GM18508 (cell line): ENCODE measurements around the gene FAM216B.
"Not testable (repeated sequence)": the region's sequence is repeated elsewhere in the genome, so short reads cannot be mapped to it uniquely, and the experiment has no call there.

Experiments used
- ATAC-seq: cut with Tn5 transposase; IDR thresholded peaks from one replicate; pipeline ENCODE4 v1.9.1; 2021; ENCODE audit warnings: moderate number of reproducible peaks; ENCODE audit not compliant: insufficient read depth, unreplicated experiment

Gene FAM216B

GRCh38 chr13:42777467-42777866, 3.9 kb upstream of the FAM216B start:
- no peak for ATAC-seq

- ATAC-seq: no peak
These were observed 1.3 kb upstream of the FAM216B start for GRCh38 chr13:42780044-42780443.

GRCh38 chr13:42786715-42787114, 5.3 kb downstream of the FAM216B start:
- no peak for ATAC-seq

- no peak for ATAC-seq
These were observed 7.2 kb downstream of the FAM216B start for GRCh38 chr13:42788601-42789000.

GRCh38 chr13:42792154-42792553, 10.8 kb downstream of the FAM216B start:
- no peak for ATAC-seq

GRCh38 chr13:42794577-42795275, 13.3 kb downstream of the FAM216B start:
- ATAC-seq: no peak

GRCh38 chr13:42795666-42796065, 14.3 kb downstream of the FAM216B start:
- no peak for ATAC-seq

- no peak for ATAC-seq
These were observed 15.5 kb downstream of the FAM216B start for GRCh38 chr13:42796747-42797356.

- ATAC-seq: no peak
These were observed 16.7 kb downstream of the FAM216B start for GRCh38 chr13:42798118-42798517.

- ATAC-seq: no peak
These were observed 18.8 kb downstream of the FAM216B start for GRCh38 chr13:42800109-42800643.

GRCh38 chr13:42803563-42804204, 22.3 kb downstream of the FAM216B start:
- no peak for ATAC-seq

- ATAC-seq: peak; percentile 70
These were observed 23.0 kb downstream of the FAM216B start for GRCh38 chr13:42804244-42804874.

GRCh38 chr13:42807241-42807640, 25.9 kb downstream of the FAM216B start:
- no peak for ATAC-seq

- ATAC-seq: no peak
These were observed 26.5 kb downstream of the FAM216B start for GRCh38 chr13:42807866-42808265.

- ATAC-seq: no peak
These were observed 27.1 kb downstream of the FAM216B start for GRCh38 chr13:42808341-42808940.

GRCh38 chr13:42812316-42812715, 30.9 kb downstream of the FAM216B start:
- no peak for ATAC-seq

GRCh38 chr13:42814868-42815267, 33.5 kb downstream of the FAM216B start:
- no peak for ATAC-seq

- no peak for ATAC-seq
These were observed 34.3 kb downstream of the FAM216B start for GRCh38 chr13:42815681-42816080.

- no peak for ATAC-seq
These were observed 35.2 kb downstream of the FAM216B start for GRCh38 chr13:42816538-42816937.

- not testable (repeated sequence) for ATAC-seq
These were observed 38.3 kb downstream of the FAM216B start for GRCh38 chr13:42819687-42820086.
